DOHH2 (cell line): Measurements from ENCODE around the gene CHD6.

ENCODE experiments used
- CTCF ChIP-seq: fragments of 200-600 bp; sonication (generic); IDR thresholded peaks from one replicate; pipeline ENCODE4 v1.5.1; 2014; ENCODE audit warnings: antibody characterized with exemption, mild to moderate bottlenecking, low read depth, low read length; ENCODE audit not compliant: poor library complexity, severe bottlenecking
- EZH2phosphoT487 ChIP-seq: fragments of 200-600 bp; sonication (generic); IDR thresholded peaks from 2 replicates; pipeline ENCODE4 v1.6.1; 2017; ENCODE audit warnings: borderline replicate concordance, mild to moderate bottlenecking, antibody characterized with exemption, low read length, moderate library complexity, mixed read lengths

- TF ChIP-seq CTCF = no peak
- no peak for TF ChIP-seq EZH2phosphoT487
These were observed 224.5 kb downstream of the CHD6 start for GRCh38 chr20:41393705-41394066.
